GM12864 (cell line): ENCODE measurements around the gene WWOX.

Experiments
- DNase-seq: peaks from one replicate; pipeline ENCODE4 v3.0.0-alpha.2; 2011; ENCODE audit warnings: low read depth
- H3K4me3 ChIP-seq: 2 replicates; pipeline ENCODE4 v1.5.1; 2011; ENCODE audit warnings: mild to moderate bottlenecking, low read depth, low read length, control low read depth
- TF ChIP-seq, protein P1 (sequence below): IDR thresholded peaks from 2 replicates; pipeline ENCODE4 v1.5.1; 2011; ENCODE audit warnings: low read depth, mild to moderate bottlenecking, moderate library complexity, low read length, control low read depth, inconsistent platforms; ENCODE audit errors: missing control alignments

WWOX gene

DNA sequence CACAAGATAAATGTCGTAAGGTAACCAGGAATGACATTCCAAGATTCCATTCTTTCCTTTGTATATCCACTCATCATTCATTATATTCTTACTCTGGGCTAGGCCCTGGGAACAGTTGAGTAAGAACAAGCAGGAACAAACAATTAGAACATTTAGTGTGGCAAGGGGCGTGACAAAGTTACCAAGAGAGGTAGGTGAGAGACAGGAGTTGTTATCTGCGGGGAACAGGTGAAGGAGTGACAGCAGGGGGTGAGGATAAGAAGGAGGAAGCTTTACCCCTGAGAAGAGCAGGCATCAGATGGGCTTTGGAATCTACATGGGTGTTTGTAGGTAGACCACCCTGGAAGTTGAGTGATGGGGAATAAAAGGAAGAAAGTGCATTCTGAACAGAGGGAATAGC, 568.9 kb downstream of the WWOX start:
- TF ChIP-seq, protein P1, sequence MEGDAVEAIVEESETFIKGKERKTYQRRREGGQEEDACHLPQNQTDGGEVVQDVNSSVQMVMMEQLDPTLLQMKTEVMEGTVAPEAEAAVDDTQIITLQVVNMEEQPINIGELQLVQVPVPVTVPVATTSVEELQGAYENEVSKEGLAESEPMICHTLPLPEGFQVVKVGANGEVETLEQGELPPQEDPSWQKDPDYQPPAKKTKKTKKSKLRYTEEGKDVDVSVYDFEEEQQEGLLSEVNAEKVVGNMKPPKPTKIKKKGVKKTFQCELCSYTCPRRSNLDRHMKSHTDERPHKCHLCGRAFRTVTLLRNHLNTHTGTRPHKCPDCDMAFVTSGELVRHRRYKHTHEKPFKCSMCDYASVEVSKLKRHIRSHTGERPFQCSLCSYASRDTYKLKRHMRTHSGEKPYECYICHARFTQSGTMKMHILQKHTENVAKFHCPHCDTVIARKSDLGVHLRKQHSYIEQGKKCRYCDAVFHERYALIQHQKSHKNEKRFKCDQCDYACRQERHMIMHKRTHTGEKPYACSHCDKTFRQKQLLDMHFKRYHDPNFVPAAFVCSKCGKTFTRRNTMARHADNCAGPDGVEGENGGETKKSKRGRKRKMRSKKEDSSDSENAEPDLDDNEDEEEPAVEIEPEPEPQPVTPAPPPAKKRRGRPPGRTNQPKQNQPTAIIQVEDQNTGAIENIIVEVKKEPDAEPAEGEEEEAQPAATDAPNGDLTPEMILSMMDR = no peak
- H3K4me3 ChIP-seq = no peak overlapping the region
- DNase-seq = no peak

DNA sequence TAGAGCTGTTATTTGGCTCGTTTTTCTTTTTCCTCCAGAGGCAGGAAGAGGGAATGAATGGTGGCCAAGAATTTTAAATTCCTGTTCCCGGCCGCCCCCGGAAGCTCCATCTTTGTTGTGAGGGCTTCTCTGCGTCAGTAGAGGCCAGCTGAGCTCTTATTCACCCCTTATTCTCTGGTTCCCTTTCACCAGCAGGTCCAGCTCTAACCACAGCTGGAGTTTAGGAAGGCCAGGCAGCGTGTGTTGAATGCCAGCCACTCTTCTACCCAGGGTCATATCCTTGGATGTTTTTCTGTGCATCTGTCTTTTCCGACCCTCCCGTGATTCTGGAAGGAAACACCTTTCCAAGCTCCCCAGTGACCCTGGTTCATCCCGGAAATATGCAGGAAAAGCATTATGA, 570.5 kb downstream of the WWOX start:
- TF ChIP-seq, protein P1 = no peak
- DNase-seq = no peak
- H3K4me3 ChIP-seq = no peak overlapping the region

DNA sequence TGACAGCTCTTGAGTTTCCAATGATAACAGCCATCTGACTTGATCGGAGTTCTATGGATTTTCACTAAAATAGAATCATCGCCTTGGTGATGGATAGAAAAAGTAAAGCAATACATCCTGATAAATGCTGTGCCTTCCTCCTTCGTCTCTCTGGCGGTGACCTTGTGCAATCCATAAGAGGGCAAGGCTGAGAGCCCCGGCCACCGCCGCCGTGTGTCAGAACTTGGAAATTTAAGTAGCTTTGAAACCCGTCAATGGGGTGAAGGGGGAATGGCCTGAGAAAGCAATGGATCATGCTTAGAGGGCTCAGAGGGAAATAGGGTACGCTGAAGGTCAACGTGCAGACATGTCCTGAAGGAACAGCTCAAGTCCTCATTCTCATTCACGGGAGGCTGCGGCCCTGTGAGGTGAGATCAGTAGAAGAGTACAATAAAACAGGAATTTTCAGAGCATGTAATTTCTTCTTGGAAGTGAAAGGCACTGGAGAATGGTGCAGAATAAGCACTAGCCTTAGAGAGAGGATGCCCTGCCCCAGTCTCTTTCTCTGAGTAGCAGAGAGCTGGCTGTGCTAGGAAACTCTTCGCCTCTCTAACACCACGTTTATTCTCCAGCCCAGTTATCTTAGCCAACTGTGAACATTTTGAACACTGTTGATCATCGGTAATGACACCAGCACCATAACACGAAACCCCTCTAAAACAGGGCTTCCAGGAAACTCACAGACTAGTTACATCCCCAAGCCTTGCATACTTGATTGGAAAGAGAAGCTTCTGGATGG, 573.5 kb downstream of the WWOX start:
- H3K4me3 ChIP-seq = no peak overlapping the region
- DNase-seq = no peak
- TF ChIP-seq, protein P1 = no peak

DNA sequence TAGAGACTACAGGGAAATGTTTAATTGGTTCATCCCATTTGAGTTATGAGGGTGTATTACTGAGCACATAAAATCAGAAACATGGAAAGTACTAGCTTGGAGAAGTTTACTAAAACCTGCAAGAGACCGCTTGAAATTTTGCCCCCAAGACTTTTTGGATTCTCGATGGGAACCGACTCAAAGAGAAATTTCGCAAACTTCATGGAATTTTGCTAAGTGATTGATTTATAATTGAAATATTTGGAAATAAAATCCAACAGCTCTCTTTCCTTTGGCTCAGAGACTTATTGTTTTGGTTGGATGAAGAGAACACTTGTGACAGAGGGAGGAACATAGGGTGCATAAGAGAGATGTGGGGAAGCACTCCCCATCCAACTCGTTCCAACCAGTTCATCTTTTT, 574.4 kb downstream of the WWOX start:
- no peak for DNase-seq
- no peak overlapping the region for H3K4me3 ChIP-seq
- TF ChIP-seq, protein P1 = no peak

DNA sequence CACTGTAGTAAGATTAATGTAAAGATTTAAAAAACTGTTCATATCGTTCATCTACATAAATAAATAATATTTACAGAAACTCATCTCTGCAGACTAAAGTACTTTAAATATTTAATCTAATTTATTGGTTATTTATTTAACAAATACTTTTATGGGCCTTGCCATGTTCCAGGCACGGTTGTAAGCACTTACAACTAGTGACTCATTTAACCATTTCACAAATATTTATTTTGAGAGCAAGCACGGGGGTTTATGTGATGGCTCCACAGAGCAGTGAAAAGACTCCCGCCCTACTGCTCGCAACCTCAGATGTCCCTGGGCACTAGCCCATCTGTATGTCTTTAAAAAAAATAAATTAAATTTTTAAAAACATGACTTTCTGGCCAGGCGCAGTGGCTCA, 575.9 kb downstream of the WWOX start:
- TF ChIP-seq, protein P1 = no peak
- no peak for DNase-seq
- H3K4me3 ChIP-seq = no peak overlapping the region

DNA sequence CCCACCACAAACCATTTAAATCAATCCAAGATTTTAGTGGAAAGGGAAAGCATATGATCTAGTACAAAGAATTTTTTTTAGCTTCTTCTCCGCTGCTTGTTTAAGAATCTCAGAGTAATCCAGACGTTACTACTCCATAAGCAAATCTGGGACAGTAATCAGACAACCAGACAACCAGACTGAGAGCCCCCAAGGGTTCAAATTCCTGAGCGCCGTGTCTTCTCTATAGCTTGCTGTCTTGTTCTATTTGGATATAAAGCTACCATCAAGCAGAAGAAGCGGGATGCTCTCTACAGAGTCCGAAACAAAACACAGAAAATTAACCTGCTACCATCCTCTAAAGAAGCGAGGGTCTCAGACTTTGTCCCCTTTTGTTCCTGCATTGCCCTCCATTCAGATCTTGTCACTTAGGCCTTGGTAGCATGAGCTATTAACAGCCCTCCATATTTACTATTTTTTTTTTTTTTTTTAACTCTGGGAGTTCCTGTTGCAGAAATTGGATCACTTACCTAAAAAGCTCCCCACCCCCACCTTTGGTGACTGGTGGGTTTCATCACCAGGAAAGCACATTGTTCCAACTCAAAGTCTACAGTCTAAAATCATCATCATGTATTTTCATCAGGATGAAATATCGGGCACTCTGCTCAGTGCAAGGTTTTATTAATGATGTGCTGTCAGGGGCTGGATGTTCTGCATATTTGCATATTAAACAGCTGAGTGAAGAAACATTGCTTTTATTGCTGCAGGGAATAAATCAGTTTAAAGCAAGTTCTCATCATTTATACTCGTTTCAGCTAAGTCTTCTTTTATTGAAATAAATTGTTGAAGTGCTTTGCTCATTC, 576.7 kb downstream of the WWOX start:
- TF ChIP-seq, protein P1 = no peak
- DNase-seq = no peak
- H3K4me3 ChIP-seq = no peak overlapping the region
